ENCODE results near the gene ADAMTS8. TPM values are rescaled to one million over a fixed set of nuclear protein-coding genes. Genes with fewer than 3 reads are reported as not detected.

ADAMTS8 gene
- polyA plus RNA-seq, 2 of the 4 experiments (the other 2 are of a cell fraction): 0.17 to 0.26 TPM

- Histone ChIP-seq H3K4me3 (no peak overlapping the region), H3K4me2 (peak overlapping the region; percentile 36; the same call in 2 of the 3 replicates), H3K4me1 (peaks cover 13% of the 10 kb centered on the region), H3K9me3 (no peaks in the 10 kb centered on the region), H3K27ac (peak overlapping the region in 1 of 2 experiments; percentile 46; a peak in 1 of 6 replicates)
- DNase-seq (ENCODE audit: low read depth in 1 of 2, low spot score in 1 of 2): no peak
- ChIA-PET CTCF (interaction anchor here (0.6 to 3.3 kb wide), 8 partner anchors 13 to 448 kb away, joined by 3 to 16 read pairs (median 4); no protein-coding TSS in a partner anchor), POLR2A (interaction anchor here (0.6 kb wide), 1 partner anchor 28 kb away, joined by 3 read pairs; no protein-coding TSS in a partner anchor)
- FAIRE-seq: no peak
- TF ChIP-seq CHD4 (IDR thresholded peaks at IDR 0.05; ENCODE audit: borderline replicate concordance) (no peak), SMC3 (IDR thresholded peaks at IDR 0.05) (no peak), PBX3 (IDR thresholded peaks at IDR 0.05) (no peak), HOXB13 (CRISPR knock-in tag; IDR thresholded peaks at IDR 0.05; ENCODE audit: low read depth) (no peak), HOXB5 (CRISPR knock-in tag; IDR thresholded peaks at IDR 0.05) (no peak), NR3C1 (IDR thresholded peaks at IDR 0.05) (no peak), ZSCAN20 (CRISPR knock-in tag; IDR thresholded peaks at IDR 0.05) (no peak), USF2 (IDR thresholded peaks at IDR 0.05) (no peak), REST (IDR thresholded peaks at IDR 0.05) (no peak), POLR2A (IDR thresholded peaks at IDR 0.05; ENCODE audit: low read length) (no peak), FOXS1 (CRISPR knock-in tag; IDR thresholded peaks at IDR 0.05) (no peak)
- peak in 1 of 2 experiments; percentile 31; a peak in 2 of 6 replicates for ATAC-seq
- WGBS (ENCODE audit: missing lambda C conversion rate): 74% methylated on average over 14 of the region's 24 CpGs
Measured at GRCh38 chr11:130414107-130415080, 14.0 kb downstream of the ADAMTS8 start.

GRCh38 chr11:130413405-130414106 lies 14.9 kb downstream of the ADAMTS8 start:
- H3K4me1 ChIP-seq: peaks cover 13% of the 10 kb centered on the region
- TF ChIP-seq FOXS1 (CRISPR knock-in tag; IDR thresholded peaks at IDR 0.05): no peak
- TF ChIP-seq BHLHE40 (IDR thresholded peaks at IDR 0.05; ENCODE audit: low read depth, low read length): no peak
- no peak for TF ChIP-seq NPAS2 (CRISPR knock-in tag; IDR thresholded peaks at IDR 0.05; ENCODE audit: borderline replicate concordance)
- TF ChIP-seq FOSL2 (IDR thresholded peaks at IDR 0.05): no peak
- TF ChIP-seq FOSL2 (CRISPR knock-in tag; IDR thresholded peaks at IDR 0.05): peak; percentile 29; the same call in 1 of the 2 replicates
- no peak for TF ChIP-seq TP53 (CRISPR knock-in tag; IDR thresholded peaks at IDR 0.05)
- TF ChIP-seq PHF8 (IDR thresholded peaks at IDR 0.05; ENCODE audit: borderline replicate concordance, low read depth): no peak
- CTCF ChIA-PET: interaction anchor here (0.6 to 2.7 kb wide), 5 partner anchors 13 to 201 kb away, joined by 3 to 16 read pairs (median 4); no protein-coding TSS in a partner anchor
- H3K27ac ChIP-seq: peak overlapping the region in 1 of 2 experiments; percentile 37; a peak in 1 of 6 replicates
- ATAC-seq (peak; percentile 91 to 92), FAIRE-seq (no peak), DNase-seq (ENCODE audit: low read depth in 1 of 2, low spot score in 1 of 2) (peak; percentile 36 to 50)
- POLR2A ChIA-PET: no interaction called here
- WGBS (ENCODE audit: missing lambda C conversion rate): 49% methylated on average over 15 of the region's 16 CpGs
- peak overlapping the region; percentile 36 for H3K4me2 ChIP-seq
- H3K4me3 ChIP-seq: no peak overlapping the region
- no peaks in the 10 kb centered on the region for H3K9me3 ChIP-seq

All from A549 (cell line).